ENCODE results near the gene CTNND1. TPM values are rescaled to one million over a fixed set of nuclear protein-coding genes. Genes with fewer than 3 reads are reported as not detected.

Gene CTNND1
- total RNA-seq, 2 experiments from 2014 or later: 9.3 to 11.2 TPM

Other genes starting within 250 kb of the CTNND1 start
- gene SLC43A1, start 246.1 kb upstream of the CTNND1 start, total RNA-seq: 10 to 100 TPM; 28.2 to 28.8 TPM
- gene TIMM10, start 231.0 kb upstream of the CTNND1 start, total RNA-seq: 10 to 100 TPM; 44.0 to 48.1 TPM
- gene SMTNL1, start 224.2 kb upstream of the CTNND1 start, total RNA-seq: not detected
- gene UBE2L6, start 194.1 kb upstream of the CTNND1 start, total RNA-seq: 100 to 1,000 TPM; 220 to 221 TPM
- under 1 TPM; 0.45 to 0.61 TPM for gene SERPING1, start 164.1 kb upstream of the CTNND1 start, total RNA-seq
- 1 to 10 TPM; 6.9 to 7.1 TPM for gene YPEL4, start 111.9 kb upstream of the CTNND1 start, total RNA-seq
- 10 to 100 TPM; 17.3 to 18.2 TPM for gene CLP1, start 104.0 kb upstream of the CTNND1 start, total RNA-seq
- gene ZDHHC5, start 93.7 kb upstream of the CTNND1 start, total RNA-seq: 10 to 100 TPM; 76.3 to 78.4 TPM
- gene MED19, start 49.6 kb upstream of the CTNND1 start, total RNA-seq: 10 to 100 TPM; 13.1 to 14.0 TPM
- 10 to 100 TPM; 61.6 to 64.7 TPM for gene TMX2, start 49.2 kb upstream of the CTNND1 start, total RNA-seq
- 100 to 1,000 TPM; 176 to 178 TPM for gene SELENOH, start 20.3 kb upstream of the CTNND1 start, total RNA-seq
- gene BTBD18, start 10.0 kb upstream of the CTNND1 start, total RNA-seq: not detected